GM12878 (cell line): ENCODE data around the gene LRP1B. TPM values are rescaled to one million over a fixed set of nuclear protein-coding genes. Genes with fewer than 3 reads are reported as not detected.

Experiments
- ATAC-seq: fragments of 200-7000 bp; cut with Tn5 transposase; 3 replicates; pipeline ENCODE4 v1.9.1; 2020; ENCODE audit warnings: mild to moderate bottlenecking, moderate library complexity
- BruUV-seq: library from RNA; stranded (reverse); fragments of 400-500 nt; replicated peaks from 2 replicates; lab custom pipeline; 2021; lab: Mats Ljungman, UMichigan
- CTCF ChIA-PET: fragments of 300-600 bp; sonication (Branson Sonifier 250); formaldehyde crosslinking; extraction: SDS; loops from one replicate; lab custom pipeline; 2021; ENCODE audit warnings: inconsistent platforms; lab: Yijun Ruan, JAX
- POLR2A ChIA-PET: fragments of 350-600 bp; formaldehyde crosslinking; extraction: SDS; loops from one replicate; lab custom pipeline; 2021; ENCODE audit warnings: inconsistent platforms; lab: Charles Lee
- RAD21 ChIA-PET: fragments of 300-600 bp; sonication (Branson Sonifier 250); formaldehyde crosslinking; loops from one replicate; lab custom pipeline; 2023; ENCODE audit warnings: antibody characterized with exemption; ENCODE audit not compliant: unreplicated experiment; lab: Charles Lee
- SMC1A ChIA-PET: fragments of 300-600 bp; sonication (Branson Sonifier 250); formaldehyde crosslinking; loops from one replicate; lab custom pipeline; 2023; ENCODE audit not compliant: unreplicated experiment, uncharacterized antibody; lab: Charles Lee
- DNase-seq: peaks from one replicate; pipeline ENCODE4 v3.0.0-alpha.2; 2011; ENCODE audit warnings: low read depth, low spot score
- FAIRE-seq: peaks from 3 replicates; lab custom pipeline; 2011; peaks lifted over from hg19 to GRCh38; lab: Jason Lieb, UNC
- H2AFZ ChIP-seq: 2 replicates; pipeline ENCODE4 v1.6.0; 2011; ENCODE audit warnings: low read depth, low read length, control low read depth; ENCODE audit not compliant: control insufficient read depth
- H3K27ac ChIP-seq: 2 replicates; pipeline ENCODE4 v1.5.1; 2011; ENCODE audit warnings: control low read depth; ENCODE audit not compliant: control insufficient read depth, insufficient read depth
- H3K27me3 ChIP-seq, 2 experiments: replicated peaks in 1 of 2; 2 replicates each; pipeline versions ENCODE4 v1.6.0 to v1.6.1; 2011; ENCODE audit warnings: low read length in 1 of 2; ENCODE audit not compliant: control insufficient read depth in 2 of 2, insufficient read depth in 2 of 2
- H3K36me3 ChIP-seq, 2 experiments: 2 replicates each; pipeline ENCODE4 v1.5.1; 2011; ENCODE audit warnings: low read length in 1 of 2; ENCODE audit not compliant: control insufficient read depth in 2 of 2, insufficient read depth in 2 of 2
- H3K4me1 ChIP-seq: 2 replicates; pipeline ENCODE4 v1.6.1; 2011; ENCODE audit warnings: mild to moderate bottlenecking, low read length, moderate library complexity, mixed read lengths; ENCODE audit not compliant: control insufficient read depth, insufficient read depth
- H3K4me2 ChIP-seq: 2 replicates; pipeline ENCODE4 v1.6.0; 2011; ENCODE audit warnings: control low read depth; ENCODE audit not compliant: control insufficient read depth, insufficient read depth
- H3K4me3 ChIP-seq: fragments of 200-600 bp; sonication (generic); 2 replicates; pipeline ENCODE4 v1.5.1; 2016
- H3K79me2 ChIP-seq: 2 replicates; pipeline ENCODE4 v1.6.0; 2011; ENCODE audit warnings: low read length; ENCODE audit not compliant: control insufficient read depth, insufficient read depth
- H3K9ac ChIP-seq: 2 replicates; pipeline ENCODE4 v1.8.0; 2011; ENCODE audit warnings: low read length, control low read depth, mixed read lengths; ENCODE audit not compliant: control insufficient read depth, insufficient read depth
- H3K9me3 ChIP-seq: replicated peaks from 3 replicates; pipeline ENCODE4 v1.5.1; 2011; ENCODE audit warnings: mild to moderate bottlenecking, low read length; ENCODE audit not compliant: control insufficient read depth, insufficient read depth
- H4K20me1 ChIP-seq: 2 replicates; pipeline ENCODE4 v1.6.0; 2011; ENCODE audit not compliant: control insufficient read depth, insufficient read depth
- BACH1 ChIP-seq: fragments of 450-650 bp; IDR thresholded peaks from 2 replicates; pipeline ENCODE4 v1.6.1; 2017; ENCODE audit warnings: mild to moderate bottlenecking, borderline replicate concordance
- DPF2 ChIP-seq: fragments of 450-650 bp; IDR thresholded peaks from 2 replicates; pipeline ENCODE4 v1.6.1; 2017; ENCODE audit warnings: mild to moderate bottlenecking
- ETV6 ChIP-seq, 2 experiments: fragments of 450-650 bp in 1 of 2; IDR thresholded peaks in 1 of 2; conservative IDR thresholded peaks in 1 of 2; 2 replicates each; pipeline ENCODE4 v1.6.1; 2014; ENCODE audit warnings: antibody characterized with exemption in 1 of 2, borderline replicate concordance in 1 of 2, low read depth in 1 of 2, mild to moderate bottlenecking in 1 of 2, moderate library complexity in 1 of 2
- LARP7 ChIP-seq: fragments of 450-650 bp; IDR thresholded peaks from 2 replicates; pipeline ENCODE4 v1.6.1; 2017; ENCODE audit warnings: mild to moderate bottlenecking
- PAX5 ChIP-seq: IDR thresholded peaks from 2 replicates; pipeline ENCODE4 v1.6.1; 2011; ENCODE audit warnings: low read depth, low read length, borderline replicate concordance
- PBX3 ChIP-seq: IDR thresholded peaks from 2 replicates; pipeline ENCODE4 v1.6.1; 2011; ENCODE audit warnings: mild to moderate bottlenecking, low read depth, low read length, moderate library complexity; ENCODE audit not compliant: insufficient replicate concordance
- SMARCA5 ChIP-seq: fragments of 450-650 bp; IDR thresholded peaks from 2 replicates; pipeline ENCODE4 v1.6.1; 2017; ENCODE audit warnings: mild to moderate bottlenecking
- SREBF2 ChIP-seq: IDR thresholded peaks from 2 replicates; pipeline ENCODE4 v1.6.1; 2012; ENCODE audit warnings: mild to moderate bottlenecking, low read length
- STAT1 ChIP-seq: fragments of 450-650 bp; conservative IDR thresholded peaks from 2 replicates; pipeline ENCODE4 v1.6.1; 2014; ENCODE audit warnings: antibody characterized with exemption, mild to moderate bottlenecking
- ZBTB40 ChIP-seq: fragments of 450-650 bp; IDR thresholded peaks from 2 replicates; pipeline ENCODE4 v1.6.1; 2016; ENCODE audit warnings: mild to moderate bottlenecking, moderate library complexity, borderline replicate concordance
- ZNF274 ChIP-seq: IDR thresholded peaks from one replicate; pipeline ENCODE4 v1.8.0; 2011; ENCODE audit not compliant: insufficient read length, insufficient read depth
- ZNF384 ChIP-seq: IDR thresholded peaks from 2 replicates; pipeline ENCODE4 v1.6.1; 2012; ENCODE audit warnings: low read depth, mild to moderate bottlenecking, low read length, improper control_type of control experiment, borderline replicate concordance
- WGBS: methylation state at CpG from one replicate; pipeline ENCODE4 v1.1.6; 2016; ENCODE audit warnings: low lambda C conversion rate; ENCODE audit not compliant: insufficient replicate concordance, insufficient coverage; ENCODE audit errors: missing lambda C conversion rate; 5-methylcytosine and 5-hydroxymethylcytosine counted together
- in situ Hi-C: fragments of 300-500 bp; cut with MboI; formaldehyde crosslinking; loops from 9 replicates; pipeline ENCODE4 v1.14.3; 2018; ENCODE audit warnings: mixed read lengths
- intact Hi-C: fragments of 100-400 bp; cut with micrococcal nuclease; formaldehyde crosslinking; loops from one replicate; pipeline ENCODE4 v1.14.2; 2022; ENCODE audit not compliant: unreplicated experiment
- polyA plus RNA-seq, 11 experiments: library from polyadenylated mRNA; depleted of rRNA in 4 of 11; unstranded in 6 of 11; stranded (reverse) in 5 of 11; fragments of >200 nt; fragmentation: Nextera tagmentation in 4 of 11; fragmentation: Illumina TruSeq in 1 of 11; extraction: Ambion mirVana in 4 of 11; extraction: Trizol in 1 of 11; gene quantifications; 1 replicate in 1 of 11; 2 replicates in 10 of 11; pipeline versions ENCODE4 v1.2.1 to v1.2.3, GENCODE V29; 2011 to 2016; ENCODE audit warnings: inconsistent platforms in 2 of 11, missing spikeins in 2 of 11, low read depth in 1 of 11
- total RNA-seq, 4 experiments: library from RNA; depleted of rRNA in 3 of 4; stranded (reverse); fragments of >200 nt in 3 of 4; fragmentation: Illumina TruSeq in 1 of 4; extraction: Trizol in 1 of 4; gene quantifications; 2 replicates each; pipeline versions ENCODE4 v1.2.1 to v1.2.3, GENCODE V29; 2013 to 2021

Gene LRP1B
- total and polyA plus RNA-seq, 10 of the 15 experiments (the other 5 are each of a cell fraction or from before 2014, with no cell fraction given) = under 0.01 to 0.06 (median 0.03) TPM; not detected in 5

- Histone ChIP-seq H3K4me2 (no peak overlapping the region), H2AFZ (no peak overlapping the region), H3K4me1 (no peaks in the 10 kb centered on the region), H3K4me3 (no peak overlapping the region), H3K27ac (no peak overlapping the region), H3K9me3 (no peaks in the 10 kb centered on the region), H4K20me1 (no peaks in the 10 kb centered on the region), H3K27me3 (no peaks in the 10 kb centered on the region), H3K79me2 (no peaks in the 10 kb centered on the region), H3K36me3 (no peaks in the 10 kb centered on the region), H3K9ac (no peak overlapping the region)
- DNase-seq = no peak
- CTCF ChIA-PET = no interaction called here
- in situ Hi-C loops (no loop called here), intact Hi-C loops (no loop called here)
- POLR2A ChIA-PET = no interaction called here
- no peak for ATAC-seq
- RAD21 ChIA-PET = no interaction called here
- TF ChIP-seq SMARCA5 = no peak
- no peak for TF ChIP-seq ETV6 (conservative IDR thresholded peaks at IDR 0.05 in 1 of 2, IDR thresholded peaks at IDR 0.05 in 1 of 2; ENCODE audit: borderline replicate concordance in 1 of 2, low read depth in 1 of 2)
- no peak for TF ChIP-seq ZNF384
- no peak for TF ChIP-seq ZBTB40
- no peak for TF ChIP-seq LARP7
- no peak for TF ChIP-seq SREBF2
- no peak for TF ChIP-seq PBX3
- TF ChIP-seq BACH1 = no peak
- TF ChIP-seq PAX5 = no peak
- TF ChIP-seq DPF2 = no peak
- no peak for TF ChIP-seq ZNF274
- TF ChIP-seq STAT1 = no peak
- BruUV-seq = no TSS peak
- WGBS = 3% methylated on average over 3 of the region's 3 CpGs
- FAIRE-seq = no peak
- SMC1A ChIA-PET = no interaction called here
Observed at GRCh38 chr2:141946016-141946415, 184.8 kb downstream of the LRP1B start.
